Neutrophil (primary cell): ENCODE data around the gene BRCC3.

Experiments
- H3K27ac ChIP-seq: fragments of 200-600 bp; sonication (generic); 2 replicates; pipeline ENCODE4 v1.5.1; 2016; ENCODE audit warnings: mild to moderate bottlenecking, moderate library complexity
- H3K27me3 ChIP-seq: fragments of 200-600 bp; sonication (generic); 2 replicates; pipeline ENCODE4 v1.6.0; 2016; ENCODE audit warnings: mild to moderate bottlenecking
- H3K36me3 ChIP-seq: fragments of 200-600 bp; sonication (generic); 2 replicates; pipeline ENCODE4 v1.5.1; 2017
- H3K4me1 ChIP-seq, 2 experiments: fragments of 200-600 bp in 1 of 2; sonication (generic) in 1 of 2; 1 replicate in 1 of 2; 2 replicates in 1 of 2; pipeline versions ENCODE4 v1.5.1 to v1.6.1; 2013 to 2016; ENCODE audit warnings: low read depth in 1 of 2, low read length in 1 of 2, mild to moderate bottlenecking in 1 of 2, moderate library complexity in 1 of 2; ENCODE audit not compliant: control insufficient read depth in 1 of 2, insufficient read depth in 1 of 2
- H3K4me3 ChIP-seq, 2 experiments: fragments of 200-600 bp in 1 of 2; sonication (generic) in 1 of 2; 1 replicate in 1 of 2; 2 replicates in 1 of 2; pipeline ENCODE4 v1.5.1; 2013 to 2016; ENCODE audit warnings: low read depth in 1 of 2, low read length in 1 of 2, mild to moderate bottlenecking in 1 of 2, moderate library complexity in 1 of 2
- H3K9me3 ChIP-seq: fragments of 200-600 bp; sonication (generic); 2 replicates; pipeline ENCODE4 v1.5.1; 2016
- CTCF ChIP-seq: fragments of 200-600 bp; sonication (generic); IDR thresholded peaks from 2 replicates; pipeline ENCODE4 v1.5.1; 2016; ENCODE audit warnings: antibody characterized with exemption

BRCC3 gene

DNA sequence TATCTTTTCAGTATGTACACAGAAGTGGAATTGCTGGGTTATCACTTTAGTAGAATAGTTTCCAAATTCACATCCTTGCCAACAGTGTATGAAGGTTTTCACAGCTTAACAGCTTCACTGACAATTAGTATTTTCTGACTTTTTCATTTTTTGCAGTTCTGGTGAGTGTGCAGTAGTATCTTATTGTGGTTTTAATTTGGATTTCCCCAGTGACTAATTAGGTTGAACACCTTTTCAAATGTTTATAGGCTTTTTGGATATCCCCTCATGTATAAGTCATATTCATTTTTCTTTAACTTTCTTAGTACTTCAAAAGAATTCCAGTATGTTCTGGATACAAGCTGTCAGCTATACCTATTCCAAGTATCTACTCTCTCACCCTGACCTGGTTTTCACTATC, 37.1 kb downstream of the BRCC3 start:
- Histone ChIP-seq H3K27me3 (no peaks in the 10 kb centered on the region), H3K4me1 (peaks cover 4 to 5% of the 10 kb centered on the region in 2 experiments), H3K36me3 (no peaks in the 10 kb centered on the region), H3K9me3 (no peaks in the 10 kb centered on the region), H3K27ac (no peak overlapping the region), H3K4me3 (no peak overlapping the region)
- TF ChIP-seq CTCF, result no peak

DNA sequence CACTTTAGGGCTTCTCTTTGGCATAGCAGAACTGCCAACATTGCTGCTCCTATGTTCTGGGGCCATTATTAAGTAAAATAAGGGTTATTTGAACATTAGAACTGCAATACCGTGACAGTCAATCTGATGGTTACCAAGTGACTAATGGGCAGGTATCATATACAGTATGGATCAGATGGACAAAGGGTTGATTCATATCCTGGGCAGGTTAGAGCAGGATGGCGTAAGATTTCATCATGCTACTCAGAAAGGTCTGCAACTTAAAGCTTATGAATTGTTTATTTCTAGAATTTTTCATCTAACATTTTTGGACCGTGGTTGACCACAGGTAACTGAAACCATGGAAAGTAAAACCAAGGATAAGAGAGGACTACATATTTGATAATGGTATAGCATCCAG, 40.9 kb downstream of the BRCC3 start:
- no peak overlapping the region for H3K4me3 ChIP-seq
- peaks cover 4 to 5% of the 10 kb centered on the region in 2 experiments for H3K4me1 ChIP-seq
- H3K9me3 ChIP-seq, result no peaks in the 10 kb centered on the region
- H3K27me3 ChIP-seq, result no peaks in the 10 kb centered on the region
- TF ChIP-seq CTCF, result no peak
- peaks cover 9% of the 10 kb centered on the region for H3K36me3 ChIP-seq
- no peak overlapping the region for H3K27ac ChIP-seq

GRCh38 chrX:155113097-155113496, 41.8 kb downstream of the BRCC3 start:
- Histone ChIP-seq H3K4me1 (peaks cover 4 to 5% of the 10 kb centered on the region in 2 experiments), H3K27me3 (no peaks in the 10 kb centered on the region), H3K9me3 (no peaks in the 10 kb centered on the region), H3K27ac (no peak overlapping the region), H3K36me3 (peaks cover 10% of the 10 kb centered on the region), H3K4me3 (no peak overlapping the region)
- no peak for TF ChIP-seq CTCF

GRCh38 chrX:155115174-155115819, 44.0 kb downstream of the BRCC3 start:
- TF ChIP-seq CTCF, result no peak
- H3K27me3 ChIP-seq, result no peaks in the 10 kb centered on the region
- no peak overlapping the region for H3K4me3 ChIP-seq
- peaks cover 4 to 5% of the 10 kb centered on the region in 2 experiments for H3K4me1 ChIP-seq
- H3K36me3 ChIP-seq, result peaks cover 14% of the 10 kb centered on the region
- peak overlapping the region; percentile 42 for H3K27ac ChIP-seq
- H3K9me3 ChIP-seq, result no peaks in the 10 kb centered on the region

- Histone ChIP-seq H3K27ac (no peak overlapping the region), H3K9me3 (no peaks in the 10 kb centered on the region), H3K4me3 (no peak overlapping the region), H3K36me3 (no peaks in the 10 kb centered on the region), H3K27me3 (no peaks in the 10 kb centered on the region), H3K4me1 (peaks cover 17 to 20% of the 10 kb centered on the region in 2 experiments)
- TF ChIP-seq CTCF, result no peak
These were observed 56.2 kb downstream of the BRCC3 start for GRCh38 chrX:155127465-155127864.
